SW 1271 (cell line): ENCODE results near the gene KCNA2.

Experiments used
- DNase-seq, 2 experiments: peaks; one replicate each; lab custom pipeline; 2025; lab: John Stamatoyannopoulos, UW

The KCNA2 gene

GRCh38 chr1:110628323-110629105, 22.4 kb upstream of the KCNA2 start:
- no peak for DNase-seq

- DNase-seq: no peak
These were observed 21.6 kb upstream of the KCNA2 start for GRCh38 chr1:110627764-110628163.

- no peak for DNase-seq
These were observed 20.7 kb upstream of the KCNA2 start for GRCh38 chr1:110626889-110627288.

GRCh38 chr1:110620686-110621085, 14.5 kb upstream of the KCNA2 start:
- no peak for DNase-seq

GRCh38 chr1:110620250-110620615, 14.1 kb upstream of the KCNA2 start:
- no peak for DNase-seq

GRCh38 chr1:110619412-110620249, 13.5 kb upstream of the KCNA2 start:
- DNase-seq: peak in 1 of 2 experiments; percentile 39

- DNase-seq: no peak
These were observed 12.5 kb upstream of the KCNA2 start for GRCh38 chr1:110618668-110619067.

- no peak for DNase-seq
These were observed 11.4 kb upstream of the KCNA2 start for GRCh38 chr1:110617589-110617988.

- no peak for DNase-seq
These were observed 11.0 kb upstream of the KCNA2 start for GRCh38 chr1:110617116-110617515.

GRCh38 chr1:110616587-110616986, 10.4 kb upstream of the KCNA2 start:
- no peak for DNase-seq

GRCh38 chr1:110615548-110616130, 9.5 kb upstream of the KCNA2 start:
- peak in 1 of 2 experiments; percentile 51 for DNase-seq

- DNase-seq: no peak
These were observed 6.0 kb upstream of the KCNA2 start for GRCh38 chr1:110612060-110612745.

GRCh38 chr1:110610696-110611286, 4.6 kb upstream of the KCNA2 start:
- no peak for DNase-seq

GRCh38 chr1:110610084-110610483, 3.9 kb upstream of the KCNA2 start:
- no peak for DNase-seq

- DNase-seq: no peak
These were observed 2.1 kb upstream of the KCNA2 start for GRCh38 chr1:110608247-110608646.

- no peak for DNase-seq
These were observed 1.5 kb upstream of the KCNA2 start for GRCh38 chr1:110607536-110608230.

- DNase-seq: no peak
These were observed 738 bp upstream of the KCNA2 start for GRCh38 chr1:110606657-110607535.

- no peak for DNase-seq
These were observed 712 bp downstream of the KCNA2 start for GRCh38 chr1:110605446-110605845.

- no peak for DNase-seq
These were observed 1.5 kb downstream of the KCNA2 start for GRCh38 chr1:110604586-110605148.

- DNase-seq: no peak
These were observed 3.1 kb downstream of the KCNA2 start for GRCh38 chr1:110603058-110603457.
